Eye (tissue), 1 donor: ENCODE results near the gene COLEC11.
"Not testable (repeated sequence)": the region's sequence is repeated elsewhere in the genome, so short reads cannot be mapped to it uniquely, and the experiment has no call there.

Experiments
- DNase-seq: peaks from one replicate; pipeline ENCODE4 v3.0.0-alpha.2; 2015

COLEC11 gene

DNA sequence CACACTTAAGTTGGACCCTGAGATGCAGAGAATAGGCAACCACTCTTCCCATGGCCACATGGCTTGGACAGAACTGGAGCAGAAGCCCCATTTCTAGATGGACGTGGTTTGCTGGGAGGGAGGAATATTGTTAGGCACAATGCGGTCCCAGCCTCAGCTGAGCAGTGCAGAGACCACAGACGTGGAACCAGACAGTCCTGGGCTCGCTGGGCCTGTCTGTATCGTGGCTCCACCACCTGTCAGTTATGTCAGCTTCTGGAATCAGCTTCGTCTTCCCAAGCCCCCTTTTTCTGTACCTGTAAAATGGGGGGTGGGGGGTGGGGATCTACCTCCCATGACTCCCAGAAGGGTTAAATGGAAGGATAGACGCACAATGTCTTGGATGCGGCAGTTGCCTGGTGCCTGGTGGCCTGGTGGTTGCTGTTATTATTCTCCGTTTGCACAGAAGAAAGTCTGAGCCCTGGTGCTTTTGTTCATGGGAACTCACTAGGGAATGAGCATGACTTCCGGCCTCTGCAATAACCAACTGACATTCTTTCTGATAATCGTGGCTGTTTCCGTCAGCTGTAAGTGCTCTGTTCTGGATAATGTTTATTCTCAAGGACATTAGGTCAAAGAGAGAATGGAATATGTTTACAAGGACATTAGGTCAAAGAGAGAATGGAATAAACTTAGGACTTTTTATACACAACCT, 31.4 kb downstream of the COLEC11 start:
- DNase-seq = no peak

DNA sequence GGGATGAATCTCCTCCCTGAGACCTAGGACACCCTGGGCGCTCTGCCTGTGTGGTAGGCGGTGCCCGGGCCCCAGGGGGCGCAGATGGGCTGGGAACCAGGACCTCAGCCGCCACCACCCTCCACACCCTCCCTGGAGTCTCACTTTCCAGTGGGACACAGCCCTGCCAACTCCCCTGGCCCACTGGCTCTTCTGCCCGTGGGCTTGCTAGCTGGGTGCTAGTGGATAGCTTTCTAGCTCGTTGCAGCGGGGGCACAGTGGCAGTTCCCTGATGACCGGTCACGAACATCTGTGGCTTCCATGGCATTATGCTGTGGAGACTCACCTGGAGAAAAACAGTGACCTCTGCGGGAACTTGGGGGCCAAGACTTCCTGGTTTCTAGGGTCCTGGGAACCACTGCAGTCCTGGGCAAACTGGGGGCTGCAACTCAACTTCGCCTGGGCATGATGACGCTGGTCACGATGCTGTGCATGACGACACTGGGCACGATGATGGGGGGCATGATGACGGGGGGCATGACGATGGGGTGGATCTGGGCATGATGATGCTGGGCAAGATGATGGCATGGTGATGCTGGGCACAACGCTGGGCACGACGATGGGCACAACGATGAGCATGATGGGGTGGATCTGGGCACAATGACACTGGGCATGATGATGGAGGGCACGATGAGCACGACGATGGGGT, 32.0 kb downstream of the COLEC11 start:
- DNase-seq = no peak

DNA sequence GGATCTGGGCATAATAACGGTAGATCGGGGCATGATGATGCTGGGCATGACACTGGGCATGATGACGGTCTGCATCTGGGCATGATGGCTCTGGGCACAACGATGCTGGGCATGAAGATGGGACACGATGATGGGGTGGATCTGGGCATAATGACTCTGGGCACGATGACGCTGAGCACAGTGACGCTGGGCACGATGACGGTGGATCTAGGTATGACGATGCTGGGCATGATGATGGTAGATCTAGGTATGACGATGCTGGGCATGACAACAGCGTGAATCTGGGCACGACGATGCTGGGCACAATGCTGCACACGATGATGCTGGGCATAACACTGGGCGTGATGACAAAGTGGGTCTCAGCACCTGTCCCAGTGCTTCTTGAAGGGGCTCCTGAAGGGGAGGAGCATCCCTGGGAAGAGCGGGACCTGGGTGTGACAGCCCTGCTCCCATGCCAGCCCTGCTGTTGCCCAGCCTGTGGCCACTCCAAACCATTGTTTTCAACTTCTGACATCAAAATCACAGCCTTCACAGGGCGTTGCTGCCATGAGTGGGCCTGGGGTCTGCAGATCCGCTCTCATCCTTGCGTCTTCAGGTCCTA, 32.7 kb downstream of the COLEC11 start:
- DNase-seq = no peak

DNA sequence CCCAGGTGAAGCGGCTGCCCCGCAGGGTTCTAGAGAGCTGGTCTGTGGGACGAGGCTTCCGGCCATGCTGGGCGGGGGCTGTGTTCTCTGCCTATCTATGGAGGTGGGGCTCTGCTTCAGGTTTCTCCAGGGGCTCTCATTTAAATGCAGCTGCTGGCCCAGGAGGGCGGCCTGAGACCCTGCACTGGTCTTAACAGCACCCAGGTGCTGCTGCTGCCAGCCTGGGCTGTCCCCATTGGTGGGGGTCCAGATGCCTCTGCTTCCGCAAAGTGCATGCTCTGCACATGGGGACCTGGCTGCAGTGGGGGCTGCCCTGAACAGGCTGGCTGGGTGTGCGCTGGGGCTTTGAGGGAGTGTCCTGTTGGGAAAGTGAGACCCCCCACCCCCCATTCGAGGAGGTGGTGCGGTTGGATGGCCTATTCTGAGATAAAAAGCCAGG, 33.3 kb downstream of the COLEC11 start:
- DNase-seq = no peak

DNA sequence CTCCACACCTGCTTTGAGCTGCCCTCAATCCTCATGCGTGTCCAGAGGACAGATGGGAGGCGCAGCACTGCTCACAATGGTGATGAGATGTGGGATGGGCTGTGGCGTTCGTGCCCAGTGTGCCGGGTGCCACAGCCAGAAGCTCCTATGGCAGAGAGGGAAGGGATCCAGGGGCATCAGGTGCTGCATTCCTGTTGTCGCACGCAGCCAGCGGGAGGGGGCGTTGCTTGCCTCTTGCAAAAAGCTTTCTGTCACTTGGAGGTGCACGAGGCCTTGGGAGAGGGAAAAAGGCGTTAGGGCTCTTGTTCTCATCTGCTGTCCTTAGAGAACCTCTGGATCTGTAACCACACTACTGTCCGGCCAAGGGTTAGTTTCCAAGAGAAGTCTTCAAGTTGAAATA, 33.9 kb downstream of the COLEC11 start:
- peak; percentile 45 for DNase-seq

DNA sequence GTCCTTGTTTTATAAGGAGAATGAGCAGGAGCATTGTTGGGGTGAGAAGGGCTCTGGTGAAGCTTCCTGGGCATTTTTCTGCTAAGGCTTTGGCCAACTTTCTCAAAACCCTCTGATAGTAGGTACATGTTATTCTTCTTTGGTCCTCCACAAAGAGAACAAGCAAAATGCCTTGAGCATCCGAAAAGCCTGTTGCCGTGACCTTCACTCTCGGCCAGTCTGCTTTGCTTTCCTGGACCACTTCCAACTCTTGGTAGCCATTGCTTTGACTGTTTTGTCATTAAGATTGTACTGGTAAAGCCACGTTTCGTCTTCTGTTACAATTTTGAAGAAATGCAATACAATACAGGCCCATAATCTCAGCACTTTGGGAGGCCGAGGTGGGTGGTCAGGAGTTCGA, 35.7 kb downstream of the COLEC11 start:
- no peak for DNase-seq

DNA sequence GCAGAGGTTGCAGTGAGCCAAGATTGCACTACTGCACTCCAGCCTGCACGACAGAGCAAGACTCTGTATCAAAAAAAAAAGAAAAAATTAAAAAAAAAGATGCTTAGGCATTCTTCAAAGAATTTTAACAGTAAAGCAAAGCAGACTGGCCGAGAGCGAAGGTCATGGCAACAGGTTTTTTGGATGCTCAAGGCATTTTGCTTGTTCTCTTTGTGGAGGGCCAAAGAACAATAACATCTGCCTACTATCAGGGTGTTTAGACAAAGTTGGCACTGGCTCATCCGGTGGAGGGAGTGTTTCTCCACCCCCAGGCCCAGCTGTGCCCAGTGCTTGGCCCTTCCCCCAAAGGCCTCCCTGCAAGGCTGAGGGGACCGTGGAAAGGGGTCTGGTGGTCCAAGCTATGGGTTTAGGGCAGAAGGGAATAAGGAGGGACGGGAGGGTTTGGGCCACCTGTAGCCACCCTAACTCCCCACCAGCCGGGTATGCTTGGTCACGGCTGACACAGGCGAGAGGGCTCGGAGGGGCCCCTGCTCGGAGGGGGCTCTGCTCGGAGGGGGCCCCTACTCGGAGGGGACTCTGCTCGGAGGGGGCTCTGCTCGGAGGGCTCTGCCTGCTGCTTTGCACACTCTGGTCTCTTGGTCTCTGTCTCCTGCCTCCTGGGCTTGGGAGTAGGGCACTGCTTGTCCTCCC, 36.4 kb downstream of the COLEC11 start:
- no peak for DNase-seq

DNA sequence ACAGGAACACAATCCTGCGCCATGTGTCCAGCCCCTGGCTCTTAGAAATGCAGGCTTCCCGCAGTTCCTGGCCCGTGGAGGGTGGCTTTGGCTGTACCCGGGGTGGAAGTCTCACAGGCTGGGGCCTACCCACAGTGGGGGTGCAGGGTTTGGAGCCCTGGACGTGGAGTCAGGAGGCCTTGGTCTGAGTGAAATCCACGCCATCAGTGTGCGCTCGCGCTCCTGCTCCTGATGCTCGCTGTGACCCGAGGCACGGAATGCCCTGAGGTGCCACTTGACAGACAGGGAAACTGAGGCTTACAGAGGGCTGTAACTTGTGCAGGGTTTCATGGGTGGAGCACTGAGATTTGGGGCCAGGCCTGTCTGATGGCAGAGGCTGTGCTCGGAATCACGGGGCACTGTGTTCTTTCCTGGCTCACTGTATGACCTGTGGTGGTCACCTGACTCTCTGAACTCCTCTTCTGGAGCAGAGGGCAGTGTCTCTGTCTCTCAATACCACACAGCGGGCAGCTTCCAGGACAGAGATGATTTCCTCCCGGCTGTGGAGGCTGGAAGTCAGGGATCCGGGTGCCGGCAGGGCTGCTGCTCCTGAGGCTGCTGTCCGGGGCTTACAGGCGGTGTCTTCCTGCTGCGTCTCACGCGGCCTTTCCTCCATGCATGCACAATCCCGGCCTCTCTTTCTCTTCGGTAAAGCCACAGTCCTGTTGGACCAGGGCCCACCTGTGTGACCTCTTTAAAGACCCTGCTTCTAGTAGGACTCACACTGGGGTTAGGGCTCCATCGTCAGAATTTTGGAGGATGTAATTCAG, 37.1 kb downstream of the COLEC11 start:
- no peak for DNase-seq

DNA sequence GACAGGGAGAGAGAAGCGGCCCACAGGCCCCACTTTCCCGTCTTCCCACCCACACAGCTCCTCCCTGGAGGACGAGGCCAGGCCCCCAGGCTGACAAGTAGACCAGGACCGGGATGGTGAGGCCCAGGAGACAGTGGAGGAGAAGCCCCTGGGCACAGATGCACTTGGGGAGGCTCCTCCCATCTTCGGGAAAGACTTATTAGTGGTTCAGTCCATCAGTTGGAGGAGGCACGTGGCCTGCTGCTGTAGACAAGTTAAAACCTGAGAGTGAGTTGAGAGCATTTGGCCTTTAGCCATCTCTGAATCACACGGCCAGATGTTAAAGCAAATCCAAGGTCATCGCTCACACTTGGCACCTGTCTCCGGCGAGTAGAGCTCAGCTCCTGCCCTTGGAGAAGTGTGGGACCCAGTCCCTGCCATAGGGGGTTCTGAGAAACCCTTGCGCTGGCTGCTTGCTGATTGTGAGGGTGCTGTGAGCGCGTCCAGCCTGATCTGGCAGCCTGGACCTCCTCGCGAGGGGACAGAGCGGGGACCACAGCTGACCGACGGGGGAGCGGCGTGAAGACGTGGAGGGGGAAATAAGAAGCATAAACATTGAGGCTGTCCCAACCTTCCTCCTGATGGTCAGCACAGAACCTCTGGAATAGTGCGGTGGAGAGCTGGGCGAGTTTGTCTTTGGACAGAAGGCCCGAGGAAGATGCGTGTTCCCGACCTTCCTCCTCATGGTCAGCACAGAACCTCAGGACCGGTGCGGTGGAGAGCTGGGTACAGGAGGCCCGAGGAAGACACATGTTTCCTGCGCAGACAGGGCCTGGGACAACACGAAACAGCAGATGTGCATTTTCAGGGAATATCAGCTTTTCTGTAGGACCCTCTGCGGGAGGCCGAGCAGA, 38.4 kb downstream of the COLEC11 start:
- DNase-seq = peak; percentile 20

DNA sequence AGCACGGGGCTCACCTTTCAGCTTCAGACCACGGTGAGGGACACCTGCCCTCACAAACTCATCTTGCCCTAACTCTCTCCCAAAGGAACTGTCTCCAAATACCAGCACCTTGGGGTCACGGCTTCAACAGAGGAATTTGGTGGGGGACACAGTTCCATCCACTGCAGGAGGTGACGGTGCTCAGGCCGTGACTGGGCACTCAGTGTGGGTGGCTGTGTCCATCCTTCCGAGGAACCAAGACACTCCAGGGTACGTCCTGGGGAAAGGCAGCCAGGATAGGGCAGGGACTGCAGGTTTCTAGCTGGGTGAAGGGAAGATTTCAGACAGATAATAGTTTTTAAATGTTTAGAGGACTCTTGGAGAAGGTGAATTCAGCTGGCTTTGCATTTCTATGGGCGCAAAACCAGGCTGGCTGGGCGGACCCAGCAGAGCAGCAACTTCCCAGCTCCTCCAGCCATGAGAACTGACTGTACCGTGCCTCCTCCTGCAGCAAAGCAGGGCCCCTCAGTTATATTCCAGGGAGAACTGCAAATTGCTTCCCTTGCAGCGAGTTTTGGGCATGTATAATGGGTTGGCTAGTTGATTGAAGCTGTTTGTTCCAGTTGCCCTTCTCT, 39.2 kb downstream of the COLEC11 start:
- DNase-seq = no peak

DNA sequence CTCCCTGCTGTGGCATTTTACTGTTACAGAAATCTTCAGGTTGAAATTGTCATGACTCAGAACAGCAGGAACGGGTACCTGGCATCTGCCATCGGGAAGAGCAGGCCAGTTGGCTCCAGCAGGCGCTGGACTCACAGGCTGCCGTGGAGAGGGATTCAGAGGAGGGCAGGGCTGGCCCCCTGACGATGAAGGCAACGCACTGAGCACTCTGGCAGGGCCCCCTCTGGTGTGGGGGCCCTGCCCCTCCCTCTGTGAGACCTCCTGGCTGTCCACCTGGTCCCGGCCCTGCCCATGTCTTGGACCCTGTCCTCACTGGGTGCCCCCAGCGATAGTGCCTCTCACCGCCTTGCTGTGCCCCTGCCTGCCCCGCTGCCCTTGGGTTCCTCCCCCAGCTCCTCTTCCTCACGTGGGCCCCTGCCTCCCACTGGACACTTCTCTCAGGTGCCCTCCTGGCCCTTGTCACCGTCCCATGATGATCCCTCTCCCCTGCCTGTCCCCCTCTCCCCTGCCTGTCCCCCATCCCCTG, 39.7 kb downstream of the COLEC11 start:
- no peak for DNase-seq

DNA sequence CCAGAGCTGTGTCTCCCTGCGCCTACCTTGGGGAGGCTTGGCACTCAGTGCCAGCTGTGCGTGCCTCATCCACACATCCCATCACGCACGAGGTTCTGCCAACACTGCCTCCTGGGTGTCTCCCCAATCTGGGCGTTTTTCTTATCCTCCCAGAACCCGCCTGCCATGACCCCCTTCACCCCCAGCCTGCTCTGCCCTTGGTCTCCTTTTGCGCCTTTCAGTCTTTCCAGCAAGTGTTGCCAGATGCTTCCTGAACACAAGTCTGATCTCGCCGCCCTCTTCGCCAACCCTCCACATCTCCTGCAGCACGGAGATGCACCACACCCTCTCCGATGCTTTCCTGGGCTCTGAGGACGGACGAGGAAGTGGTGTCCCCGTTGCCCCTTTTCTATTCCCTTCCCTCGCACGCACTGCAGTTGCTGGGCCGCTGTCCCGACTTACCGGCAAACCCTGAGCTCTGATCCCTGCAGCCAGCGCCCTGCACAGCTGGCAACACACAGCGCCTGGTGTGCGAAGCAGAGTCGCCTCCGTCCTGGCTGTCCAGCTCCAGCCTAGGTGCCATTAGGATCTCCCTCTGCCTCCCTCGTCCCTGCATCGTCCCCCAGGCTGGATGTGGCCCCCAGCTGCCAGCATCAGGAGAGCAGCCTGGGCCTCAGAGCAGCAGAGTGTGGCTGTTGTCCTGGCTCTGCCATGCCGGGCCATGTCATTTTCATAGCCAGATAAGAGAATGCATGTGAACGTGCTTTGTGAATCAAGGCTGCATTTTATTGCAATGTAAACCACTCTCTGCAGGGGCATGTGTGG, 40.5 kb downstream of the COLEC11 start:
- no peak for DNase-seq

DNA sequence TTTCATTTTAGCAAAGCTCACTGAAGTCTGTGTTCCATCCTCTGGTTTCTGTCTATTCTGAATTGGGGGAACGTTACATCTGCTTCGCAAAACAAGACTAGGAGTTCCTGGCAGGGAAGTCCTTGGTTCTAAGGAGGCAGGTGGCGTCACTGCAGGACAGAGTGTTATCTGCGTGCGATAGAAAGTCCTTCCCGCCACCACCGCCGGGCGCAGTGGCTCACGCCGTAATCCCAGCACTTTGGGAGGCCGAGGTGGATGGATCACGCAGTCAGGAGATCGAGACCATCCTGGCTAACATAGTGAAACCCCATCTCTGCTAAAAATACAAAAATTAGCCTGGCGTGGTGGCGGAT, 41.0 kb downstream of the COLEC11 start:
- DNase-seq = not testable (repeated sequence)

DNA sequence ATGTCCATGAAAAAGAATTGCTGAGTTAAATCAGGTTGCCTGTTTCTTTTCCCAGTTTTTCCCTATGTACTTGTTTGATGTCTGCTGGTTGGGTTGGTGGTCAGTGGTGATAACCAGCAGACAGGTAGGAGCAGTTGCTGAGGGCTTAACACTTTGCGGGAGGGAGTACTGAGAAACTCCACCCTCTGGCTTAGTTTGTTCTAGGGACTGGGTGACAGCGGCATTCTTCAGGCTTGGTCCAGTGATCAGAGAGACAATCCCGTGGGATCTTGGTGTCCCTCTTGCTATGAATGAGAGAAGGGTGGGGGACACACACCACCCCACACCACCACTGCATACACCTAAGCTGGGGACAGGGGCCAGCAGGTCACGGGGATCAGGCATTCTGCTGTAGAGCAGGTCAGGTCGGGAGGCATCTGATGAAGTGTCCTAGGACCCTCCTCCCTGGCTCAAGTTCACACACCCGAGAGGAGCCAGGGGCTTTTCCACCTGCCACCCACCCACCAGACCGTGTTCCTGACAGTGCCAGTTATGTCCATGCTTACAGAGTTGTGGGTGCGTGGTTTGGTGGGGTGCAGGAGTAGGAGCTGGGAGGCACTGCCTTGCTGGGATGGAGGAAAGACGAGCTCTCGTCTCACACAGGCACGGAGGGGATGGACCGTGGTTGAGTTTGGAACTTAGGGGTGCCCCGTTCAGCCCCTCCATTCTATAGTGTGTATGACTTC, 41.8 kb downstream of the COLEC11 start:
- DNase-seq = no peak

DNA sequence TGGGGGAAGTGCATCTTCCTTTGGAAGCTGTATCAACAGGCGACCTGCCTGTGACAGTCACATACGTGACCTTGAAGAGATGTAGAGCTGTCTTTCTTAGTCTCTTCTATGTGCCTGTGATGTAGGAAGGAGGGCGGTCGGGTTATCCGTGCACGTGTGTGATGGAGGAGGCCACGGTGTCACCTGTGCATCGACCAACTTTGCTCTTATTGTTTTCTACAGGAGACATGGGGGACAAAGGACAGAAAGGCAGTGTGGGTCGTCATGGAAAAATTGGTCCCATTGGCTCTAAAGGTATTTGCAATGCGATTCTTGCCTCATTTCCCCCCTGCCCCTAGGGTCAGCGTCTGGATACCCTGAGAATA, 42.4 kb downstream of the COLEC11 start:
- DNase-seq = no peak

DNA sequence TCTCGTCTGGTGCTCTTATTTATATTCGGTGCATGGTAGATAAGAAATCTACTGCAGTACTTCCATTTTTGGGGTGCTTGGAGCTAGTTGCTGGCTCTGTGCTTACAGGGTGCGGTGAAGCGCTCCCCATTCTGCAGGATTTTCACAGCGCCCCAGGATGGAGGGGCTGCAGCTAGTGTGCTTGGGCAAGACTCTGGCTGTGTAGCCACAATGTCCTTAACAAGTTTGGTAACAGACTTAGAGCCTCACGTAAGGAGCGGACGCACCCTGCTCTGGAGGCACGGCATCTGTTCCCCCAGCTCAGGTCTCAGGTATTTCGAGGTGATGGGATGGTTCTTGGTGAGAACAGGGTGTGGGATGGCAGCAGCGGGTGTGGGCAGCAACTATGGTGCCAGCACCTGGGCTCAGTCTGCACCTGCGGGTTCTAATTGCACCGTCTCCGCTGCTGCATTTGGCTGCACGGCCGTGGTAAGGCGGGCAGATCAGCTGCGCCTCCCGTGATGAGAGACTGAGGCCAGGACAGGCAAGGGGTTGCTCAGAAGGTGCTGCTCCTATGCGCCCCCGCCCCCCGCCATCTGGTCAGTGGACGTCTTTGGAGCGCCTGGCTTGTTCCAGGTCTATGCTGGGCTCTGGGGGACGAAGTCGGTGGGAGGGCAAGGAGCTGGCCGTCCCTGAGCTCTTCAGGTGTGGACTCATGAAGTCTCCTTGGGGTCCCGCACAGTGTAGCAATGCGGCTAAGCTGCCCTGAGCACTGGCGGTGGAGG, 43.0 kb downstream of the COLEC11 start:
- DNase-seq = no peak

DNA sequence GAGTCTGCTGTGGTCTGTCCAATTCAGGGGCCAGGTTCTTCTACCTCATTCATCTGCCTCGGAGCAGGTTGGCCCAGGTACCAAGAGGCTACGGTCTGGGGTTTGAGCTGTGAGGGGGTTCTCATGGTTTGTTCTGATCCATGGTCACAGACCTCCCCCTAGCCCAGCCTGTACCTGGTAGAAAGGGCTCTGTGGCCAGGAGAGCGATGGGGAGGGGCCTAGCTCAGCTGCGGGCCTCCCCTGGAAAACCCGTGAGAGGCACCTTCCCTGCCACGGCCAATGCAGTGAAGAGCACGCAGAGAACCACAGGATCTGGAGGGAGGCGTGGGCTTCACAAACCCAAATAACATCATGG, 43.5 kb downstream of the COLEC11 start:
- DNase-seq = no peak

DNA sequence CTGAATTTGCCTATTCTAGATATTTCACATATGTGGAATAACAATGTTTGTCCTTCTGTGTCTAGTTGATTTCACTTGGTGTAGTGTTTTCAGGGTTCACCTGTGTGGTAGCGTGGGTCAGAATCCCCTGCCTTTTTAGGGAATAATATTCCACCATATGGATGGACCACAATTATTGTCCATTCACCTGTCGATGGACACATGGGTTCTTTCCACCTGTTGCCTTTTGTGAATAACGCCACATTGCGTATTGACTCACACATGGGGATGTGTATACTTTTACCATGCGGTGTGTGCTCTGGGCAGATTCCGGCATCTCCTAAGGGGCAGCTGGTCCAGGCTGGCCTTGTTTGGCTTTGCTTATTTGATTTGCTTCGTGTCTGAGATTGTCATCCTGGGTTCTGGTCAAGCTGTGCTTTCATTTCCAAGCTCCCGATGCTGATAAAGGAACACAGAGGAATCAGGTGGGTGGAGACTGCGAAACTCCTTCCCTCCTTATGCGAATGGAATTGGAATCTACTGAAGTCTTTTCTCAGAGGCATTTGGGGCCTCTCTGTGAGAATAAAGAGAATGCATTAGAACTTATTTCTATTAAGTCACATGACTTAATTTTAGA, 44.2 kb downstream of the COLEC11 start:
- no peak for DNase-seq
